GM12872 (cell line): ENCODE results near the gene TTC21A.

Experiments
- TF ChIP-seq, protein P1 (sequence below): IDR thresholded peaks from 3 replicates; pipeline ENCODE4 v1.5.1; 2011; ENCODE audit warnings: low read depth, mild to moderate bottlenecking, low read length, moderate library complexity; ENCODE audit not compliant: insufficient read depth

Gene TTC21A

DNA sequence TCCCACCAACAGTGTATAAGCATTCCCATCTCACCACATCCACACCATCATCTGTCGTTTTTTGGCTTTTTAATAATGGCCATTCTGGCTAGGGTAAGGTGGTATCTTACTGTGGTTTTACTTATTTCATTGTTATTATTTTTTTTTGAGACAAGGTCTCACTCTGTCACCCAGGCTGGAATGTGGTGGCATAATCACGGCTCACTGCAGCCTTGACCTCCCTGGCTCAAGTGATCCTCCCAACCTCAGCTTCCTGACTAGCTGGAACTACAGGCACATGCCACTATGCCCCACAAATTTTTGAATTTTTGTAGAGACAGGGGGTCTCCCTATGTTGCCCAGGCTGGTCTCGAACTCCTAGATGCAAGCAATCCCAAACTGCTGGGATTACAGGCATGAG lies 56.9 kb downstream of the TTC21A start:
- TF ChIP-seq, protein P1, sequence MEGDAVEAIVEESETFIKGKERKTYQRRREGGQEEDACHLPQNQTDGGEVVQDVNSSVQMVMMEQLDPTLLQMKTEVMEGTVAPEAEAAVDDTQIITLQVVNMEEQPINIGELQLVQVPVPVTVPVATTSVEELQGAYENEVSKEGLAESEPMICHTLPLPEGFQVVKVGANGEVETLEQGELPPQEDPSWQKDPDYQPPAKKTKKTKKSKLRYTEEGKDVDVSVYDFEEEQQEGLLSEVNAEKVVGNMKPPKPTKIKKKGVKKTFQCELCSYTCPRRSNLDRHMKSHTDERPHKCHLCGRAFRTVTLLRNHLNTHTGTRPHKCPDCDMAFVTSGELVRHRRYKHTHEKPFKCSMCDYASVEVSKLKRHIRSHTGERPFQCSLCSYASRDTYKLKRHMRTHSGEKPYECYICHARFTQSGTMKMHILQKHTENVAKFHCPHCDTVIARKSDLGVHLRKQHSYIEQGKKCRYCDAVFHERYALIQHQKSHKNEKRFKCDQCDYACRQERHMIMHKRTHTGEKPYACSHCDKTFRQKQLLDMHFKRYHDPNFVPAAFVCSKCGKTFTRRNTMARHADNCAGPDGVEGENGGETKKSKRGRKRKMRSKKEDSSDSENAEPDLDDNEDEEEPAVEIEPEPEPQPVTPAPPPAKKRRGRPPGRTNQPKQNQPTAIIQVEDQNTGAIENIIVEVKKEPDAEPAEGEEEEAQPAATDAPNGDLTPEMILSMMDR = no peak

DNA sequence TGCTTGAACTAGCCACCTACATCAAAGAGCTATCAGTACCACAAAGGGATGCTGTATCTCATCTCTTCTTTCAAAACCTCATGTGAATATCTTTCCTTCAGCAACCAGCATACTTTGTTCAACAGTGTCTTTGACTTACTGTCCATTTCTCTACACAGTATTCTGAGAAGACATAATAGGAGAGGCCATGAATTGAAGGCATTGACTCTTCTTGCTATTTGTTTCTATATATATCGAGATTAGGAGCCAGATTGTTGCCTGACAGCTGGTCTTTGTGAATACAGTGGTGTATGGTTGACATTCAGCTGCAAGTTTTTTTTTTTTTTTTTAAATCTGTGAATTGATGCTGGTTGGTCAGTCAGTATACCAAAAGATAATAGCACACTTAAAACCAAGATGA lies 58.0 kb downstream of the TTC21A start:
- TF ChIP-seq, protein P1 = no peak

DNA sequence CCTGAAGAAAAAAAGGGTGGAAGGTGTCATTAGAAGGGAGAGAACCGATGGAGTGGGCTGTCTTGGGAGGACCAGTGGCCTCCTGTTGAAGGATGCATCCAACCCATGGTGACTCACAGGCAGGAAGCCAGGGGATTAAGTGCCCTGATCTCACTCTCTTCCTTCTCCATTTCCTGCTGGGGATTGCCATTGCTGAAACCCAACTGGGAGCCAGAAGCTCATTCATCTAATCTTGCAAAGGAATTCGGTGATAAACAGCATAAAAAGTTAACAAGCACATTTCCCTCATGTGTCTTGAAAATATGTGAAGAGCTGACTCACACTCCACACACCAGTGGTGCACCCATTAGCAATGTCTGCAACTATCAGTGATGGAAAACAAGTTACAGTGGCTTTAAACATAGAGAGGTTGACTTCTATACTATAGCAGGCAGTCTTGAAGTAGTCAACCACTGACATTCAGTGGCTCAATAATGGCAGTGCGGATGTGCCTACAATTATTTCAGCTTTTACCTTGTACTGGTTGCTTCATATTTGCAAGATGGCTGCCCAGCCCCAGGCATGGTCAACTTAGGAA lies 58.7 kb downstream of the TTC21A start:
- TF ChIP-seq, protein P1 = peak; percentile 5; the same call in 1 of the 3 replicates

DNA sequence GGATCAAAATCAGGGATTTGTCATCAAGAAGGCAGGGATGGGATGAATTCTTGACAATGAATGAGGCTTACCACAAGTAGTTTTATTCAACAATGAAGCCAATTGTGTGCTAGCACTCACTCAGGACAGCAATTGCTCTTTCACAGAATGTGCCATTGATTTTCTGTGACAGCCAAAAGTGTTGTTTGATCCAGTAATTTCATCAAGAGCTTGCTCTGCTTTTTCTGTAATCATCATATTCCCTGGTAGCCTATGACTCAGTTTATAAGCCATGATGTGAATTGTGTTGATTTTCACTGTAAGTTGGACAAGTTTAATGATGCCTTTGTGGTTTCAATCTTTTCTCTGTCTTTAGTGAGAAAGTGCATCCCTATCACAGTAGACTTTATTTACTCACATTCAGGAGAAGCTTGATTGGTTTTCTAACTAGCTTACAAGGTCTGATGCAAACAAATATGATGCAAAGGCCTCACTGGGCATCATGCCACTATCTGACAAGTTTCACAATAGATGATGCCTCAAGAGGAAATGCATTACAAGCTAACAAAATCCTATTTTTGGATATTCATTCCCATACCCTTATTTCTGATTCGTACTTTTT lies 59.6 kb downstream of the TTC21A start:
- TF ChIP-seq, protein P1 = no peak

DNA sequence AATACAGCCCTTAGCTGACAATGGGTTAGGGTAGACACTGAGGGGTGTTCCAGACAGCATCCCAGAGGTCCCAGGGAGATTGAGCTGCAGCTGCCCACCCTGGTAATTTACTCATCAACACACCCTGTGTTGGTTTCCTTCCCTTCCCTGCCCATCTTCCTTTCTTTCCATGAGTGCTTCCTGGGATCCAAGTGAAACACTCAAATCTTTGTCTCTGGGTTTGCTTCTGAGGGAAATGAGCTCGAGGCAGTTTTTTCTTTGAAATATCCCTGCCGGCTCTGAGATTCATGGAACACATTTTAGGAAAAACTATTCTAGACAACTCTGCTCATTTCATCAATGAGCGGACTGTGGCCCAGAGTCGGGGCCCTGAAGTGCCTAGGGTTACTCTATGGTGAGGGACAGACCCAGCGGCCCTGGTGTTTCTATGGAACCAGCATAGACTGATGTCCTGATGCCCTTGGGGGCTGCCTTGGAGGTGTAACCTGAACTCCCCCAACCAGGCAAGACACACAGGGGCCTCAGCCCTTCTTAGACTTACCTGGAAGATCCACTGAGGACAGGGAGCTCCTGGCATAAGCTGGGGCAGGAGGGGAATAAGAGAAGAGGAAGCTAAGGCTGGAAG lies 60.8 kb downstream of the TTC21A start:
- TF ChIP-seq, protein P1 = no peak

DNA sequence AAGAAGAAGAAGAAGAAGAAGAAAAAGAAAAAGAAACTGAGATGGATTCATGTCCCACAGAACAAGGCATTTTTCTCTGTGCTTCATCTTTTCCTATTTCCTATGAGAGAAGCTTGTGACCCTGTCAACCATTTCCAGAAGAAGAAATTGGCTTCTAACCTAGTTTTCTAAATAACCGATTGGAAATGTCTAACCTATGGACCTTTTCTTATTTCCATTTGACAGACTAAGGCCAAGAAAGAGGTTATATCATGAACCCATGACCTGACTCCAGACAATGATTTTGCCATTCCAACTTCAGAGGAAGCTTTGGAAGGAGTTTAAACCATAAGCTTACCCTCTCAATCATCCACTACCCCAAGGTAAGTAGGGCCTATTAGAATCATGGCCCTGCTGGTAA lies 62.2 kb downstream of the TTC21A start:
- TF ChIP-seq, protein P1 = no peak

DNA sequence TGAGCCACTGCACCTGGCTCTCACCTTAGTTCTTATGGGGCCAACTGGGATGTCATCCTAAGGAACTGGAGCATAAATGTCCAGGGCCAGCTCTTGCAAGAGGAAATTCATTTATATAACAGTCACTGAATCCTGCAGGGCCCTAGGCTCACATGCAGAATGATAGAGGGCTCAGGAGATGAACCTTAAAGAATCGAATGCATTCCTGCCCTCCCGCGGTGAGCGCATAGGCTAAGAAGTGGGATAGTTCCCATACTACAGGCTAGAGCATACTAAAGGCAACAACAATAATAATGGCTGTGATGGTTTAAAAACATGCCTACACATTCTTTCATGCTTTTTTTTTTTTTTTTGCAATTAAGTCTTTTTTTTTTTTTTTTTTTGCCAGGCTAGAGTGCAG lies 63.0 kb downstream of the TTC21A start:
- TF ChIP-seq, protein P1 = no peak
